Stimulated activated CD4-positive, alpha-beta T cell treated with anti-CD3 and anti-CD28 coated beads, Interleukin-4, amount 100 ng/mL, for 24 hours (primary cell): ENCODE results near the gene YY1.
A peak's percentile ranks its signal among the peaks of the same experiment; 100 is the strongest.
"Not testable (repeated sequence)": the region's sequence is repeated elsewhere in the genome, so short reads cannot be mapped to it uniquely, and the experiment has no call there.

Experiments
- DNase-seq: peaks from one replicate; pipeline ENCODE4 v3.0.0-alpha.2; 2020

Gene YY1

DNA sequence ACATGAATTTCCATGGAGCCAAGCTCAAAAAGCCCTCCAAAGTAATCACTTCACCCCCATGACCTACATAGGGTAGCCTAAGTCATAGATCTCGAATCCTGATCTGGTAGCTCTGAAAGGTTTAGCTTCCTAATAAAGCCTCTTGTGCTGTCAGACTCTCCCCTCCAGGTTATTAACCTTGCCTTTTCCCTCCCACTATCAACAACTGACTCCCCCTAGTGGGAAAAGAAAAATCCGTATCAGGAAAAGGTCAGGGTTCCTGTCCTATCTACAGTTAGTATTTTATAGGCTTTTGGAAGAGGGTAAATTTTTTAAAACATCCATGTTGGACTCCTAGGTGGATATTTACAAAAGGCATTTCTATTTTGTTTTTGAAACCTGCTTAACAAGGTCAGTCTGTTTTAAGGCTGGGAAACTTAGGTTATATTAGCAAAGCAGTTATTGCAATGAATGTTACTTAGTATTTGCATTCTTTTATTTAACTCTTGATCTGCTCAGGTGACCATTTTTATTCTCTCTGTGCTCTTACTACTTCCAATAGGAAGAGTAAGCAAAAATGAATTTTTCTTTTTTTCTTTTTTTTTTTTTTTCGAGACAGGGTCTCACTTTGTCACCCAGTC, 8.0 kb downstream of the YY1 start:
- no peak for DNase-seq

GRCh38 chr14:100250732-100251465, 12.0 kb downstream of the YY1 start:
- no peak for DNase-seq

DNA sequence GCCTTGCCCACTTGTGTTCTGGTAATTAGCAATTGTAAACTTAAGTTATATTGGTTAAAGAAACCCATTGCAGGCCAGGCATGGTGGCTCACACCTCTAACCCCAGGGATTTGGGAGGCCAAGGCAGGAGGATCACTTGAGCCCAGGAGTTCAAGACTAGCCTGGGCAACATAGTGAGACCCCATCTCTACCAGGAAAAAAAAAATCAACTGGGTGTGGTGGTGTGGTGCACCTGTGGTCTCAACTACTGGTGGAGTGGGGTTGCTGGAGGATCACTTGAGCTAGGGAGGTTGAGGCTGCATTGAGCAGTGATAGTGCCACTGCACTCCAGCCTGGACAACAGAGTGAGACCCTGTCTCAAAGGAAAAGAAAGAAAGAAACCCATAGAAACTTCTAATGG, 13.7 kb downstream of the YY1 start:
- DNase-seq = no peak

DNA sequence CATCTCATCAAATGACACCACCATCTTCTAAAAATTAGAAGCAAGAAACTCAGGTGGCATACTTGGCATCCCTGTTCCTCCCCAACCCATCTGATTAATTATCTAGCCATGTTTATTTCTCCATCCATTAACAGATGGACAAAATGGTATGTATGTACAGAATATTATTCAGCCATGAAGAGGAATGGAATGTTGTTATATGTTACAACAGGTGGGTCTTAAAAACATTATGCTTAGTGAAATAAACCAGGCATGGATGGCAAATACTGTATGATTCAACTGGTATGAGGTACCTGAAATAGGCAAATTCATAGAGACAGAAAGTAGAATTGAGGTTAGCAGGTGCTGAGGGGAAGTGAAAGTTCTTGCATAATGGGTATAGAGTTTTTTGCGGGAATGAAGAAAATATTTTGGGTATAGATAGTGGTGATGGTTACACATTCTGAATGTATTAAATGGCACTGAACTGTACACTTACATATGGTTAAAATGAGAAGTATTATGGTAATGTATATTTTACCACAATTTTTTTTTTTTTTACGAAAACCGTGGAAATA, 17.5 kb downstream of the YY1 start:
- DNase-seq = no peak

DNA sequence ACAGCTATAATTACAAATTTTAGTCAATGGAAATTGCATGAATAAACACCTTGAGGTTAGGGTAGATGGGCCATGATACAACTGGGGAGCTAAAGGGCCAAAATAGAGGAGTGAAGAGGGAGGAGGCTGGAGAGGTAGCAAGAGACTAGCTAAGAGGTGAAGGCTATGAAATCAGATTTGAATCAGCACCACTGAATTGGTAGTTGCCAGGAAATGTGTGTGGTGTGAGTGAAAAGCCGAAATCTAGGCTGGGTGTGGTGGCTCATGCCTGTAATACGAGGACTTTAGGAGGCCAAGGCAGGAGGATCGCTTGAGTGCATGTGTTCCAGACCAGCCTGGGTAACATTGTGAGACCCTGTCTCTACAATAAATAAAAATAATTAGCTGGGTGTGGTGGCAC, 22.7 kb downstream of the YY1 start:
- DNase-seq = no peak

GRCh38 chr14:100262545-100262944, 23.6 kb downstream of the YY1 start:
- no peak for DNase-seq

DNA sequence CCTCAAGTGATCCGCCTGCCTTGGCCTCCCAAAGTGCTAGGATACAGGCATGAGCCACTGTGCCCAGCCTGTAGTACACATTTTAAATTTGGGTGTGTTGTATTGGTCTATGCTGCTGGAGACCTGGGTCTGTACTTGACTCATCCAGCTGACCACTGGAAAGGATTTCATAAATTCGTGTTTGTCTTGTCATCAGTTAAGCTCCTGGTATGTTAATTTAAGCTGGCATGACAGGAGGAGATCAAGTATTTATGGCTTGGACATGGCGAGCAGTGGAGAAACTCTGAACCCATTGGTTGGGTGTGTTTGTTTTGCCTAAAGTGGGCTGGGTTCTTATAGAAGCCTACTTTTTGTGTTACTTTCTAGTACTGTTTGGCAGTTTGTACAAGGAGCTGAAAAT, 24.2 kb downstream of the YY1 start:
- DNase-seq = no peak

DNA sequence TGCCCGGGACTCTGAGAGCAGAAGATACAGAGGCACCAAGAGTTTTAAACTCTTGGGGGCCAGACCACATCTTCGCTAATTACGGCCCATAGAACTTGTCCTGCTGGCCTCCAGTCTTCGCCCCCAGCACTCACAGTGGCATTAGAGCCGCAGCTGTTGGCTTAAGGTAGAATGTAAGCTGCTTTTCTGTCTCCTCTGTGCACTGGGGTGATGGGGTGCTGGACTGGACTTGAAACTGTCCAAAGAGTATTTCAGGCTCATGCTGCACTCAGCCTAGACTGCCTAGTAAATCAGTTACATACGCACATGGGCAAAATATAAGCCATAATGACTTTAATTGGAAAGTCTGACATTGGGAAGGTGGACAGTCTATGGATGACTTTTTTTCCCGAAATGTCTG, 29.0 kb downstream of the YY1 start:
- no peak for DNase-seq

DNA sequence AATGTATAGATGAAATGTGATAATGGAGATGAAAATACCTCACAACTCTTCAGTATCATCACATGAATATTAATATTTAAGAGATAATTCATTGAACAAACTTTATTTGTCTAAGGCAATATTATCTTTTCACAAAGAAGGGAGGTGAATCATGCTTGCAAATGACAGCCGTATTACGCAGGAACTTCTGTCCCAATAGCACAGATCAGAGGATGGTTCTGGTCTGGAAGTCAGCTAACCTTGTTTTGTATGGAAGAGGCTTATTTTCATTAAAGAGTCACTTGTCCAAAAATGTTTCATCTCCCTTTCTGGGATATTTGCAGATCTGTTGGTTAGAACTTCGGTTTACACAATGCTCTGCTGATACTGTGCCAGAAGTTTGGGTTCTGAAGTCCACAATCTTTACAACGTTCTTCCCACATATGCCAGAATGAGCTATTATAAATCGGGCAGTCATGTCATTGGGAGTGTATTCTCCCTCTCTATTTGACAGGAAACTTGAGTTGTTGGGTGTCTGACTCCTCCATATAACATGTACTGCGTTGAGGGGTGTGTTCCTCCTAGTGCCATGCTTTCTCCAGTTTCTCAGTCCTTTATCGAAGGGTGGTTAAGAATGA, 29.8 kb downstream of the YY1 start:
- DNase-seq = no peak

- DNase-seq = peak; percentile 23
Measured at GRCh38 chr14:100271247-100271939, 32.4 kb downstream of the YY1 start.

GRCh38 chr14:100274250-100274649, 35.3 kb downstream of the YY1 start:
- no peak for DNase-seq

DNA sequence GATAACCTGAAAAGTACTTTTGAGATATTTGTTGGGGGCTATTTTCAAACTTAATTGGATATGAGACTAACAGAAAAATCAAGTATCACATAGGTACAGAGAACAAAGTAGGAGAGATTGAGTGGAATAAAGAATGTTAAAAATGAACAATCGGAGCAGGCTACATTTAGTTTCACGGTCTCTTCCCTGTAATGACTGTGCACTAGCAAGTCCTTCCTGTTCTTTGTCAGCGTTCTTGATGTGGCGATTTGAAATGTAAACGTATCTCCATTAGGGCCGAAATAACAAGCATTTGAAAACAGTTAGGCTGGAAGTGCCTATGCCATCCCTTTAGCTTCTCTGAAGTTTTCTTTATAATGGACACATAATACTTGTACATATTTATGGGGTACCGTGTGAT, 36.3 kb downstream of the YY1 start:
- DNase-seq = no peak

GRCh38 chr14:100278702-100279101, 39.8 kb downstream of the YY1 start:
- DNase-seq = no peak

- no peak for DNase-seq
Measured at GRCh38 chr14:100279133-100279532, 40.2 kb downstream of the YY1 start.

DNA sequence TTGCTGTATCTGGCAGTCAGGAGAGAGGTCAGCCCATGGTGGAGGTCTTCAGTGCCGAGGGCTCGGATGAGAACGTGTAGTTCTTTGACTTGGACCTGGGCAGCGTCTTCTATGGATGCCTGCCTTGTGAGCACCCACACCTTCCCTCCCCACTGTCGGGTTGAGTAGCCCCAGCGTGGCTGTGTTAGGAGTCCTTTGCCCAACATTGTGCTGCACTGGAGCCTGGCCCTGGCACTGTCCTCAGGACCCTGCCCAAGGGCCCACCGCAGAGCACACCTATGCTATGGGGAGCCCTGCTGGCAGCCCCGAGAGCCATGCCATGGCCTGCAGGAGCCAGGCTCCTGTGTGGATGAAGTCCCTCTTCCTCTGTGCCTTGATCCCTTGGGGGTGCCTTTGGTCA, 40.6 kb downstream of the YY1 start:
- no peak for DNase-seq

DNA sequence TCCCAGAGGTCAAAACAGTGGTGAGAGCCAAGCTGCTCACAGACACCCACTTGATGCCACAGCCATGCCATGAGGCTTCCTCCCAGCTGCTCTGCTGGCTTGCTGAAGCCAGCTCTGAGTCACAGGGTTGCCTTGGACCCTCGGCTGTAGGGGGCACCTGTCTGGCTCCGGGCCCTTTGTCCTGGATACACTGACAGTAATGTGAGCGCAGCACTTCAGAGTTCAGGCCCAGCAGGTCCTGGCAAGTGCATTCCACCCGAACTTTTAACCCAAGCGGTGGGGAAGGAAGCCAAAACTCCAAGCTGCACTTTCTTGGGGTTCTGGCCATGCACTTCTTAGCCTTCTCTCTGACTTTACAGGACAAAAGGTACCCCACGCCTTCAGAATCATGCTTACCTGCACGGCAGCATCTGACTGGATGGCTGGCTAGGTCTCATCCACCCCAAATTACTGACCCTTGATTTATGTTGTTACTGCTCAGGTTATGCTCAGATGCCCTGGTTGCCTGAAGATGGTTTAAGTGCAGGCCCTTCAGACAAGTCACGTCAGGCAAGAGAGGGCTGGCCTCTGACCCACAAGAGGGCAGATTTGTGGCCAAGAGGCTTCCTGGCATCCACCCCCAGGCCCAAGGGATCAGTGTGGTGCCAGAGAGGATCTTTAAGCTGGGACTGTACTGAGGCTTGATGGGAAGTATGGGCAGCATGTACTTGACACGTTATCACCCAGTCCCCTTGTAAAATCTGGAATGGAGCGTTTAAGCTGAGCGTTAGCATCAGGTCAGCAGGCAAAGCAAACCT, 42.5 kb downstream of the YY1 start:
- DNase-seq = no peak

DNA sequence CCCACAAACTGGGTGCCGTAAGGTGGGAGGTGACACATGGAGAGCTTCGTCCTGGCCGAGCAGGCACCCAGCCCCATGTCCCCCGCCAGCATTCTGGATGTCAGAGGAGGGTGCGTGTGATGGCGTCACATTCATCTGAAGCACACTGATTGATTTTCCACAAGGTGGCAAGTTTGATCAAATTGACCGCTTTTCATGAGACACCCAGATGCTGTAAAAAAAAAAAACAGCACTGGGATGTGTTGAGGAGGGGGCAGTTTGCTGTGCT, 43.1 kb downstream of the YY1 start:
- DNase-seq = no peak

- no peak for DNase-seq
Measured at GRCh38 chr14:100282766-100283419, 43.9 kb downstream of the YY1 start.

DNA sequence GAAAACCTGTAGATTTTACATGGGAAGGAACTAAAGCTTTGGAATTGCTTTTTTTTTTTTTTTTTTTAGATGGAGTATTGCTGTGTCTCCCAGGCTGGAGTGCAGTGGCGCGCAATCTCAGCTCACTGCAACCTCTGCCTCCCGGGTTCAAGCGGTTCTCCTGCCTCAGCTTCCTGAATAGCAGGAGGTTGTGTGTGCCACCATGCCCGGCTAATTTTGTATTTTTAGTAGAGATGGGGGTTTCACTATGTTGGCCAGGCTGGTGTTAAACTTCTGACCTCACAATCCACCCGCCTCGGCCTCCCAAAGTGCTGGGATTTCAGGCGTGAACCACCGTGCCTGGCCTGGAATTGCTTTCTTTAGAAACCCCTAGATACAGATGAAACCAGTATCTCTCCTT, 44.5 kb downstream of the YY1 start:
- DNase-seq = not testable (repeated sequence)

DNA sequence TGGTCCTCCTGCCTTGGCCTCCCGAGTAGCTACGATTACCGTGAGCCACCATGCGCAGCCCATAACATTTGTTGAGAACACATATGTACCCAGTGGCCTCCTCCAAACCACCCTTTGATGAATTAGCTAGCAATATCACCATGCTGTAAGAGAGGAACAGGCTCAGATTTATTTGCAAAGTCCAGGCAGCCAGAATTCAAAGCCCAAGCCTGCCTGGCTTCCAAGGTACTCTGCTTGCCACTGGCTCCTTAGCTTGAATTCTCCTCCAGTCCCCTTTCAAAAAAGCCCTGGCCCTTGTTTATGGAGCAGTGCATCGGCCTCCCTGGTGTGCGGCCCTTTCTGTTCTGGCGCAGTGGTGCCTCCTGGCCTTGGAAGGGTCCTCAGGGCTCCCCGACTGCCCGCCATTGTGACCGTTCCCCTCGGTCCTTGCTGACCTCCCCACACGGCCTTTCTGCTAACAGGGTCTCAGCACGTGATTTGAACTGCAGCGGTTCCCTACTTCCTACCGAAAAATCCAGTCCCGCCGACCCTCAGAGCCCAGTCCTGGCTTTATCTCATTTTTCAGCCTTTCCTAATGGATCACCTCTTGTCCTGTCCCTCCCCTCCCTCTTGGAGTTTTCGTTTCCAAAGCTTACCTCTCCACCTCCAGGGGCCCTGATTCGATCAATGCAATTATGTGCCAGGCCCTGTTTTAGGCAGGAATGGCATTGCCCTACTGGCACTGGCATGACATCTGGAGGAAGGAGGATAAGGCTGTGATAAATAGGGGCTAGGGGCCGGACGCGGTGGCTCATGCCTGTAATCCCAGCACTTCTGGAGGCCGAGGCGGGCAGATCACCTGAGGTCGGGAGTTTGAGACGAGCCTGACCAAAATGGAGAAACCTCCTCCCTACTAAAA, 45.3 kb downstream of the YY1 start:
- no peak for DNase-seq
